ENCODE measurements around the gene TRDN. TPM values are rescaled to one million over a fixed set of nuclear protein-coding genes. Genes with fewer than 3 reads are reported as not detected.
A peak's percentile ranks its signal among the peaks of the same experiment; 100 is the strongest.

Gene TRDN
- total RNA-seq, 1 donor from 2014 or later = not detected

DNA sequence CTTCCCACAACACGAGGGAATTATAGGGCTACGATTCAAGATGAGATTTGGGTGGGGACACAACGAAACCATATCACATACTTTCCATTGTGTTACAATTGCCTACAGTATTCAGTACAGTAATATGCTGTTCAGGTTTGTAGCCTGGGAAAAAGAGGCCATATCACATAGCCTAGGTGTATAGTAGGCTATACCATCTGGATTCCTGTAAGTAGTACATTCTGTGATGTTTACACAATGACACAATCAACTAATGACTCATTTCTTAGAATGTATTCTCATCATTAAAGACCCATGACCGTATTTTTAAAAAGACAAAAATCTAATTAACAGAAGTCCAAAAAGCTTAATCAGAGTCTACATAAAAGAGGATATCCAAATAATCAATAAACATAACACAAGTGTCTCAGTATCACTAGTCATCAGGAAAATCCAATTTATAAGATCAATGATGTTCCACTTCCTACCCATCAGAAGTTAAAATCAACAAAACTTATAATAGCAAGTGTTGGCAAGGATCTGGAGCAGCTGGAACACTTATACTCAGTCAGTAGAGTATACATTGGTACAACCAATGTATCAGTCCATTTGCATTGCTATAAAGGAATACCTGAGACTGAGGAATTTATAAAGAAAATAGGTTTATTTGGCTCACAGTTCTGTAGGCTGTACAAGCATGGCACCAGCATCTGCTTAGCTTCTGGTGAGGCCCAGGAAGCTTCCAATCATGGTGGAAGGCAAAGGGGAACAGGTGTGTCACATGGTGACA lies 424.8 kb downstream of the TRDN start:
- no peaks in the 10 kb centered on the region for H3K36me3 ChIP-seq (ENCODE audit: control insufficient read depth, insufficient read depth, low read length)
- no peak overlapping the region for H3K4me3 ChIP-seq (ENCODE audit: low read depth, low read length)
- H3K27me3 ChIP-seq (ENCODE audit: control insufficient read depth, insufficient read depth, low read length) = no peaks in the 10 kb centered on the region
- FAIRE-seq (no peak), DNase-seq (ENCODE audit: low read depth) (peak; percentile 81)
- TF ChIP-seq, protein P1, sequence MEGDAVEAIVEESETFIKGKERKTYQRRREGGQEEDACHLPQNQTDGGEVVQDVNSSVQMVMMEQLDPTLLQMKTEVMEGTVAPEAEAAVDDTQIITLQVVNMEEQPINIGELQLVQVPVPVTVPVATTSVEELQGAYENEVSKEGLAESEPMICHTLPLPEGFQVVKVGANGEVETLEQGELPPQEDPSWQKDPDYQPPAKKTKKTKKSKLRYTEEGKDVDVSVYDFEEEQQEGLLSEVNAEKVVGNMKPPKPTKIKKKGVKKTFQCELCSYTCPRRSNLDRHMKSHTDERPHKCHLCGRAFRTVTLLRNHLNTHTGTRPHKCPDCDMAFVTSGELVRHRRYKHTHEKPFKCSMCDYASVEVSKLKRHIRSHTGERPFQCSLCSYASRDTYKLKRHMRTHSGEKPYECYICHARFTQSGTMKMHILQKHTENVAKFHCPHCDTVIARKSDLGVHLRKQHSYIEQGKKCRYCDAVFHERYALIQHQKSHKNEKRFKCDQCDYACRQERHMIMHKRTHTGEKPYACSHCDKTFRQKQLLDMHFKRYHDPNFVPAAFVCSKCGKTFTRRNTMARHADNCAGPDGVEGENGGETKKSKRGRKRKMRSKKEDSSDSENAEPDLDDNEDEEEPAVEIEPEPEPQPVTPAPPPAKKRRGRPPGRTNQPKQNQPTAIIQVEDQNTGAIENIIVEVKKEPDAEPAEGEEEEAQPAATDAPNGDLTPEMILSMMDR (IDR thresholded peaks at IDR 0.05; ENCODE audit: insufficient read depth, low read length, severe bottlenecking) = no peak

DNA sequence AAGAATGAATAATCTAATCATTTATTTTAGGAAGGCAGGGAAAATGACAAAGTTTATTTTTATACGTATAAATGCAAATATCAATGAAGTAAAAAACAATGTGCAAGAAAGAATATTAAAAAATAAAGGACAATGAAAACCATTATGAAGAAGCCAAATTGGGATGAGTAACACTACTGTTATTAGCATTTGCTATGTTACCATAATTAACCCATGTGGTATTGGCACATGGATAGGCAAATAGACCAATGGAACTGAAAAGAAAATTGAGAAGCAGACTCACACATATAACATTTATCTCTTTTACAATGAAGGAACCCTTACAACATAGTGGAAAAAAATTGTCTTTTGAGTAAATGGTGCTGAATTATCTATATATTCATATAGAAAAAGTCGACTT lies 426.1 kb downstream of the TRDN start:
- no peaks in the 10 kb centered on the region for H3K27me3 ChIP-seq (ENCODE audit: control insufficient read depth, insufficient read depth, low read length)
- DNase-seq (ENCODE audit: low read depth) = no peak
- no peak overlapping the region for H3K4me3 ChIP-seq (ENCODE audit: low read depth, low read length)
- no peaks in the 10 kb centered on the region for H3K36me3 ChIP-seq (ENCODE audit: control insufficient read depth, insufficient read depth, low read length)
- no peak for FAIRE-seq
- TF ChIP-seq, protein P1 (IDR thresholded peaks at IDR 0.05; ENCODE audit: insufficient read depth, low read length, severe bottlenecking) = no peak

DNA sequence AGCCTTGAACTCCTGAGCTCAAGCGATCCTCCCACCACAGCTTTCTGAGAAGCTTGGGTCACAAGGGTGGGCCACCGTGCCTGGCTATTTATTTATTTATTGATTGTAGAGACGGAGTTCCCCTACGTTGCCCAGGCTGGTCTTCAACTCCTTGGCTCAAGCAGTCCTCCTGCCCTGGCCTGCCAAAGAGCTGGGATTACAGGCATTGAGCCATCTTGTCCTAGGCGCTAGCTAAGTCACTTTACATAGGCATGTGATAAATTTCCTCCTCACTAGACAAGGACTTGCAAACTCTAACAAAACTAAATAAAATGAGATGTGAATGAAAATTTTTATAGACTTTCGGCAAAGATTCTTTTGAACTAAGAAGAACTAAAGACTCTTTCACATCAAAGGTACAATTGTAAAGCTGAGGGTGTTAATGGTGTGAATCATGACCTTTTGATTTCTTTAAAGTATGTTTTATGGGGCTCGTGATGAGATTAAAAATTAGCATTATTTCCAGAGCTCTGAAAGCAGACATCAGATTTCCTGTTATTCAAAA lies 428.7 kb downstream of the TRDN start:
- no peaks in the 10 kb centered on the region for H3K36me3 ChIP-seq (ENCODE audit: control insufficient read depth, insufficient read depth, low read length)
- TF ChIP-seq, protein P1 (IDR thresholded peaks at IDR 0.05; ENCODE audit: insufficient read depth, low read length, severe bottlenecking) = no peak
- no peak overlapping the region for H3K4me3 ChIP-seq (ENCODE audit: low read depth, low read length)
- no peak for DNase-seq (ENCODE audit: low read depth)
- no peak for FAIRE-seq
- H3K27me3 ChIP-seq (ENCODE audit: control insufficient read depth, insufficient read depth, low read length) = no peaks in the 10 kb centered on the region

DNA sequence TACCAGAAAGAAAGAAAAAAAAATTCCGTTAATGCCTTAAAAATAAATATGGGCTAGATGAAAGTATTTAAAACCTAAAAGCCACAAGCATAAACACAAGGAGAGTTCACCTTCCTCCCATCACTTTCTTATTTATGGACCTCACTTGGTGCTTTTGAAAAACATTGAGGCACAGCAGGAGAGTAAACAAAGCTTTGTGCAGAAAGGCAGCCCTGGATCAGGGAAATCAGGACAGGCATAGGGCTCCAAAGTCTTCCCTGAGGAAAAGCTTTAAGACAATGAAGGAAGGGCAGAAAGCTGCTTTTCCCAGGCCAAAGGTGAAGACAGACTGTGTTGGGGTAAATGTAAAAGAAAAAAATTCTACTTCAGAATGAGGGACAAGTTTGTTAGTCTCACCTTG lies 432.8 kb downstream of the TRDN start:
- H3K4me3 ChIP-seq (ENCODE audit: low read depth, low read length) = no peak overlapping the region
- FAIRE-seq = no peak
- H3K36me3 ChIP-seq (ENCODE audit: control insufficient read depth, insufficient read depth, low read length) = no peaks in the 10 kb centered on the region
- no peaks in the 10 kb centered on the region for H3K27me3 ChIP-seq (ENCODE audit: control insufficient read depth, insufficient read depth, low read length)
- TF ChIP-seq, protein P1 (IDR thresholded peaks at IDR 0.05; ENCODE audit: insufficient read depth, low read length, severe bottlenecking) = no peak
- DNase-seq (ENCODE audit: low read depth) = no peak

DNA sequence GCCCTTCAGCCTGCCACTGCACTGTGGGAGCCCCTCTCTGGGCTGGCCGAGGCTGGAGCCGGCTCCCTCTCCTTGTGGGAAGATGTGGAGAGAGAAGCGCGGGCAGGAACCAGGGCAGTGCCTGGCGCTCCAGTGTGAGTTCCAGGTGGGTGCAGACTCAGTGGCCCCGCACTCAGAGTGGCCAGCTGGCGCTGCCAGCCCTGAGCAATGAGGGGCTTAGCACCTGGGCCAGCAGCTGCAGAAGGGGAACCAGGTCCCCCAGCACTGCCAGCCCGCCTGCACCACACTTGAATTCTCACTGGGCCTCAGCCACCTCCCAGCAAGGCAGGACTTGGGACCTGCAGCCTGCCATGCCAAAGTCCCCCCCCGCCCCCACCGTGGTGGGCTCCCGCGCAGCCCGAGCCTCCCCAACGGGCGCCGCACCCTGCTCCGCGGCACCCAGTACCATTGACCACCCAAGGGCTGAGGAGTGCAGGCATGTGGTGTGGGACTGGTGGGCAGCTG lies 434.8 kb downstream of the TRDN start:
- DNase-seq (ENCODE audit: low read depth) (no peak), FAIRE-seq (no peak)
- Histone ChIP-seq H3K27me3 (ENCODE audit: control insufficient read depth, insufficient read depth, low read length) (no peaks in the 10 kb centered on the region), H3K4me3 (ENCODE audit: low read depth, low read length) (no peak overlapping the region), H3K36me3 (ENCODE audit: control insufficient read depth, insufficient read depth, low read length) (no peaks in the 10 kb centered on the region)
- TF ChIP-seq, protein P1 (IDR thresholded peaks at IDR 0.05; ENCODE audit: insufficient read depth, low read length, severe bottlenecking) = no peak
